ENCODE data around the gene RETNLB. TPM values are rescaled to one million over a fixed set of nuclear protein-coding genes. Genes with fewer than 3 reads are reported as not detected.

RETNLB gene
- polyA plus RNA-seq, 1 of the 3 experiments (the other 2 are of a cell fraction), result not detected

DNA sequence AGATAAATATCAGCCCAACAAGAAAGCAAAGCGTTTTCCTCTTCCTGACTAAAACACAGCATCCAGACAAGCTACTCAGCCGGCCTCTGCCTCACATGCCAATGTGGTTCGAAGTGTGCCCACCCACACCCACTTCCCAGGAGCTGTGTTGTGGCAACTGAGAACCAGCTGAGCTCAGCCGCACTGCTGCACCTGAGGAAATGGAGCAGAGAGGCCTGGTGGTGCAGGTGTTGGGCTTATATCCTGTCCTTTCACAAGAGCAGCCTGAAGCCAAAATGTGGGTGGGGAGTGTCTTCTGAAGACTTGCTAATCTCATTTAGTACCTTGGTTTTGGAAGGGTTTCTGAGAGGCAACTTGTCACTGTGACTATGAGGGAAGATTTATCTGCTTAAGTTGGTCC, 23.0 kb upstream of the RETNLB start:
- Histone ChIP-seq H3K4me2 (no peak overlapping the region), H4K20me1 (ENCODE audit: insufficient read depth) (no peaks in the 10 kb centered on the region), H3K79me2 (ENCODE audit: insufficient read depth) (no peaks in the 10 kb centered on the region), H3F3A (replicated peaks; ENCODE audit: insufficient read depth) (no peaks in the 10 kb centered on the region), H3K9ac (no peak overlapping the region), H3K4me3 (ENCODE audit: low read depth in 2 of 2, low read length in 1 of 2) (no peak overlapping the region), H3K9me2 (no peaks in the 10 kb centered on the region), H3K27ac (ENCODE audit: low read depth in 2 of 2, low read length in 1 of 2) (no peak overlapping the region), H3K4me1 (ENCODE audit: control insufficient read depth in 1 of 2, insufficient read depth in 2 of 2, low read depth in 1 of 2, low read length in 1 of 2) (no peaks in the 10 kb centered on the region), H3K9me3 (no peaks in the 10 kb centered on the region), H2AFZ (ENCODE audit: low read depth) (no peak overlapping the region), H3K27me3 (ENCODE audit: insufficient read depth) (no peaks in the 10 kb centered on the region), H3K36me3 (replicated peaks in 1 of 2; ENCODE audit: control insufficient read depth in 1 of 2, insufficient read depth in 2 of 2, low read length in 1 of 2) (no peaks in the 10 kb centered on the region)
- no peak for TF ChIP-seq SIN3A (IDR thresholded peaks at IDR 0.05; ENCODE audit: borderline replicate concordance, low read depth, low read length)
- TF ChIP-seq, protein P1, sequence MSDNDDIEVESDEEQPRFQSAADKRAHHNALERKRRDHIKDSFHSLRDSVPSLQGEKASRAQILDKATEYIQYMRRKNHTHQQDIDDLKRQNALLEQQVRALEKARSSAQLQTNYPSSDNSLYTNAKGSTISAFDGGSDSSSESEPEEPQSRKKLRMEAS (IDR thresholded peaks at IDR 0.05; ENCODE audit: low read depth), result no peak
- TF ChIP-seq FOXJ3 (CRISPR knock-in tag; IDR thresholded peaks at IDR 0.05), result no peak
- TF ChIP-seq, protein P2, sequence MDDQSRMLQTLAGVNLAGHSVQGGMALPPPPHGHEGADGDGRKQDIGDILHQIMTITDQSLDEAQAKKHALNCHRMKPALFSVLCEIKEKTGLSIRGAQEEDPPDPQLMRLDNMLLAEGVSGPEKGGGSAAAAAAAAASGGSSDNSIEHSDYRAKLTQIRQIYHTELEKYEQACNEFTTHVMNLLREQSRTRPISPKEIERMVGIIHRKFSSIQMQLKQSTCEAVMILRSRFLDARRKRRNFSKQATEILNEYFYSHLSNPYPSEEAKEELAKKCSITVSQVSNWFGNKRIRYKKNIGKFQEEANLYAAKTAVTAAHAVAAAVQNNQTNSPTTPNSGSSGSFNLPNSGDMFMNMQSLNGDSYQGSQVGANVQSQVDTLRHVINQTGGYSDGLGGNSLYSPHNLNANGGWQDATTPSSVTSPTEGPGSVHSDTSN (IDR thresholded peaks at IDR 0.05), result no peak
- no peak for TF ChIP-seq POLR2AphosphoS5 (IDR thresholded peaks at IDR 0.05; ENCODE audit: low read depth, low read length)
- TF ChIP-seq, protein P3, sequence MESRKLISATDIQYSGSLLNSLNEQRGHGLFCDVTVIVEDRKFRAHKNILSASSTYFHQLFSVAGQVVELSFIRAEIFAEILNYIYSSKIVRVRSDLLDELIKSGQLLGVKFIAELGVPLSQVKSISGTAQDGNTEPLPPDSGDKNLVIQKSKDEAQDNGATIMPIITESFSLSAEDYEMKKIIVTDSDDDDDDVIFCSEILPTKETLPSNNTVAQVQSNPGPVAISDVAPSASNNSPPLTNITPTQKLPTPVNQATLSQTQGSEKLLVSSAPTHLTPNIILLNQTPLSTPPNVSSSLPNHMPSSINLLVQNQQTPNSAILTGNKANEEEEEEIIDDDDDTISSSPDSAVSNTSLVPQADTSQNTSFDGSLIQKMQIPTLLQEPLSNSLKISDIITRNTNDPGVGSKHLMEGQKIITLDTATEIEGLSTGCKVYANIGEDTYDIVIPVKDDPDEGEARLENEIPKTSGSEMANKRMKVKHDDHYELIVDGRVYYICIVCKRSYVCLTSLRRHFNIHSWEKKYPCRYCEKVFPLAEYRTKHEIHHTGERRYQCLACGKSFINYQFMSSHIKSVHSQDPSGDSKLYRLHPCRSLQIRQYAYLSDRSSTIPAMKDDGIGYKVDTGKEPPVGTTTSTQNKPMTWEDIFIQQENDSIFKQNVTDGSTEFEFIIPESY (IDR thresholded peaks at IDR 0.05; ENCODE audit: borderline replicate concordance, low read depth), result no peak
- no peak for TF ChIP-seq ELF1 (IDR thresholded peaks at IDR 0.05)
- TF ChIP-seq RAD21 (IDR thresholded peaks at IDR 0.05; ENCODE audit: low read length), result no peak
- no peak for TF ChIP-seq TEAD4 (IDR thresholded peaks at IDR 0.05; ENCODE audit: borderline replicate concordance, insufficient read depth)
- TF ChIP-seq, protein P4, sequence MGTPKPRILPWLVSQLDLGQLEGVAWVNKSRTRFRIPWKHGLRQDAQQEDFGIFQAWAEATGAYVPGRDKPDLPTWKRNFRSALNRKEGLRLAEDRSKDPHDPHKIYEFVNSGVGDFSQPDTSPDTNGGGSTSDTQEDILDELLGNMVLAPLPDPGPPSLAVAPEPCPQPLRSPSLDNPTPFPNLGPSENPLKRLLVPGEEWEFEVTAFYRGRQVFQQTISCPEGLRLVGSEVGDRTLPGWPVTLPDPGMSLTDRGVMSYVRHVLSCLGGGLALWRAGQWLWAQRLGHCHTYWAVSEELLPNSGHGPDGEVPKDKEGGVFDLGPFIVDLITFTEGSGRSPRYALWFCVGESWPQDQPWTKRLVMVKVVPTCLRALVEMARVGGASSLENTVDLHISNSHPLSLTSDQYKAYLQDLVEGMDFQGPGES (IDR thresholded peaks at IDR 0.05; ENCODE audit: low read depth, low read length), result no peak
- POLR2A ChIA-PET, result no interaction called here
- CTCF ChIA-PET, result no interaction called here
- WGBS (ENCODE audit: low lambda C conversion rate), result 50% methylated on average over 4 of the region's 4 CpGs
- no peak for DNase-seq

DNA sequence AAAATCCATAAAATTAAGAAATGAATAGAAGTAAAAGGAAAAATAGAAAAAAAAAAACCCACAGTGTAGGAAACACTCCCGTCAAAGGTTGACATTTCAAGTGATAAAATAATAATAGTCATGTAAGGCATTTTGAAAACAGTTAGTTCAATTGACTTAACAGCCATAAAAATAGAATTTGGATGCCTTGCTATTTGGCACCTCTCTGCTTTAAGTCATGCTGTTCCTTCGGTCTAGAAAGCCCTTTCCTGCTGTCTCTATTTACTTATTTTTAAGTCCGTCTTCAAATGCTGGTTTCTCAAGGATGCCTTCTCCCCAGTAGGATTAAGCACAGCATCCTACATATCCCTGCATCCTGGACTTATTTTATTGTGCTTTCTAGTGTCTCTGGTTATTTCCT, 22.3 kb upstream of the RETNLB start:
- Histone ChIP-seq H3K27ac (ENCODE audit: low read depth in 2 of 2, low read length in 1 of 2) (no peak overlapping the region), H3K79me2 (ENCODE audit: insufficient read depth) (no peaks in the 10 kb centered on the region), H3K4me3 (ENCODE audit: low read depth in 2 of 2, low read length in 1 of 2) (no peak overlapping the region), H3K4me1 (ENCODE audit: control insufficient read depth in 1 of 2, insufficient read depth in 2 of 2, low read depth in 1 of 2, low read length in 1 of 2) (no peaks in the 10 kb centered on the region), H3K4me2 (no peak overlapping the region), H3K27me3 (ENCODE audit: insufficient read depth) (no peaks in the 10 kb centered on the region), H3K9me3 (no peaks in the 10 kb centered on the region), H3K9ac (no peak overlapping the region), H3K36me3 (replicated peaks in 1 of 2; ENCODE audit: control insufficient read depth in 1 of 2, insufficient read depth in 2 of 2, low read length in 1 of 2) (no peaks in the 10 kb centered on the region), H4K20me1 (ENCODE audit: insufficient read depth) (no peaks in the 10 kb centered on the region), H2AFZ (ENCODE audit: low read depth) (no peak overlapping the region), H3K9me2 (no peaks in the 10 kb centered on the region), H3F3A (replicated peaks; ENCODE audit: insufficient read depth) (no peaks in the 10 kb centered on the region)
- DNase-seq, result no peak
- CTCF ChIA-PET, result interaction anchor here (1.0 to 1.2 kb wide), 2 partner anchors 21 to 69 kb away, joined by 3 read pairs; no protein-coding TSS in a partner anchor
- WGBS (ENCODE audit: low lambda C conversion rate), result 57% methylated on average over 3 of the region's 3 CpGs
- POLR2A ChIA-PET, result no interaction called here
- no peak for TF ChIP-seq RFX5 (IDR thresholded peaks at IDR 0.05; ENCODE audit: low read length)
- no peak for TF ChIP-seq MXI1 (IDR thresholded peaks at IDR 0.05; ENCODE audit: low read depth, low read length)
- no peak for TF ChIP-seq NRF1 (IDR thresholded peaks at IDR 0.05; ENCODE audit: low read depth, low read length)
- TF ChIP-seq FOSL2 (IDR thresholded peaks at IDR 0.05; ENCODE audit: borderline replicate concordance, low read depth), result no peak
- TF ChIP-seq RCOR1 (IDR thresholded peaks at IDR 0.05; ENCODE audit: low read length), result no peak
- TF ChIP-seq, protein P2 (IDR thresholded peaks at IDR 0.05), result no peak
- no peak for TF ChIP-seq TAF1 (IDR thresholded peaks at IDR 0.05; ENCODE audit: borderline replicate concordance, low read depth, low read length)
- TF ChIP-seq YY1 (IDR thresholded peaks at IDR 0.05; ENCODE audit: low read depth), result no peak
- no peak for TF ChIP-seq ELF1 (IDR thresholded peaks at IDR 0.05)
- TF ChIP-seq, protein P5, sequence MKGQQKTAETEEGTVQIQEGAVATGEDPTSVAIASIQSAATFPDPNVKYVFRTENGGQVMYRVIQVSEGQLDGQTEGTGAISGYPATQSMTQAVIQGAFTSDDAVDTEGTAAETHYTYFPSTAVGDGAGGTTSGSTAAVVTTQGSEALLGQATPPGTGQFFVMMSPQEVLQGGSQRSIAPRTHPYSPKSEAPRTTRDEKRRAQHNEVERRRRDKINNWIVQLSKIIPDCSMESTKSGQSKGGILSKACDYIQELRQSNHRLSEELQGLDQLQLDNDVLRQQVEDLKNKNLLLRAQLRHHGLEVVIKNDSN (IDR thresholded peaks at IDR 0.05; ENCODE audit: borderline replicate concordance, low read depth), result no peak
- TF ChIP-seq EZH2phosphoT487 (IDR thresholded peaks at IDR 0.05; ENCODE audit: borderline replicate concordance, low read depth), result no peak
- no peak for TF ChIP-seq TEAD4 (IDR thresholded peaks at IDR 0.05; ENCODE audit: borderline replicate concordance, insufficient read depth)
- no peak for TF ChIP-seq JUND (IDR thresholded peaks at IDR 0.05)
- TF ChIP-seq TCF12 (IDR thresholded peaks at IDR 0.05), result no peak
- no peak for TF ChIP-seq RXRA (IDR thresholded peaks at IDR 0.05; ENCODE audit: borderline replicate concordance, low read depth)
- TF ChIP-seq, protein P1 (IDR thresholded peaks at IDR 0.05; ENCODE audit: low read depth), result no peak
- TF ChIP-seq RAD21 (IDR thresholded peaks at IDR 0.05; ENCODE audit: low read length), result no peak
- TF ChIP-seq SIN3A (IDR thresholded peaks at IDR 0.05; ENCODE audit: borderline replicate concordance, low read depth, low read length), result no peak
